Measurements from ENCODE around the gene ESYT3.
"Not testable (repeated sequence)": the region's sequence is repeated elsewhere in the genome, so short reads cannot be mapped to it uniquely, and the experiment has no call there.

Gene ESYT3

DNA sequence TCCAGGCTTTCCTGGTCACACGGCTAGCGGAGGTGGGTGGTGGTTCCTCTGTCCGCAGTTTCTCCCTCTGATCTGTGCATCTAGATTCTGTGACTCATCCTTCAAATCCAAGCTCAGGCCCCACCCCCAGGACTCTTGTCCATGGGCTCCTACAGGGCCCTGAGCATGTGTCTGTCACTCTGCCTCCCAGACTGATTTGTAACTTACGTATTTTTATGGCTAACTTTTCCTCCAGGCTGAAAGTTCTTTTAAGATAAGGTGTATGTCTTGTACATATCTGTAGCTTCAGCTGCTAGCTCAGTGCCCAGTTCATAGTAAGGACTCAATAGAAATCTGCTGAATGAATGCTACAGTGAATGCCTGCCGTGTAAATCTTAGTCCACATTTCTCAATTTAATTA is 8.0 kb downstream of the ESYT3 start:
- no peak for DNase-seq (ENCODE audit: low read depth)

- DNase-seq (ENCODE audit: low read depth) = no peak
Observed at GRCh38 chr3:138443091-138443490, 8.7 kb downstream of the ESYT3 start.

DNA sequence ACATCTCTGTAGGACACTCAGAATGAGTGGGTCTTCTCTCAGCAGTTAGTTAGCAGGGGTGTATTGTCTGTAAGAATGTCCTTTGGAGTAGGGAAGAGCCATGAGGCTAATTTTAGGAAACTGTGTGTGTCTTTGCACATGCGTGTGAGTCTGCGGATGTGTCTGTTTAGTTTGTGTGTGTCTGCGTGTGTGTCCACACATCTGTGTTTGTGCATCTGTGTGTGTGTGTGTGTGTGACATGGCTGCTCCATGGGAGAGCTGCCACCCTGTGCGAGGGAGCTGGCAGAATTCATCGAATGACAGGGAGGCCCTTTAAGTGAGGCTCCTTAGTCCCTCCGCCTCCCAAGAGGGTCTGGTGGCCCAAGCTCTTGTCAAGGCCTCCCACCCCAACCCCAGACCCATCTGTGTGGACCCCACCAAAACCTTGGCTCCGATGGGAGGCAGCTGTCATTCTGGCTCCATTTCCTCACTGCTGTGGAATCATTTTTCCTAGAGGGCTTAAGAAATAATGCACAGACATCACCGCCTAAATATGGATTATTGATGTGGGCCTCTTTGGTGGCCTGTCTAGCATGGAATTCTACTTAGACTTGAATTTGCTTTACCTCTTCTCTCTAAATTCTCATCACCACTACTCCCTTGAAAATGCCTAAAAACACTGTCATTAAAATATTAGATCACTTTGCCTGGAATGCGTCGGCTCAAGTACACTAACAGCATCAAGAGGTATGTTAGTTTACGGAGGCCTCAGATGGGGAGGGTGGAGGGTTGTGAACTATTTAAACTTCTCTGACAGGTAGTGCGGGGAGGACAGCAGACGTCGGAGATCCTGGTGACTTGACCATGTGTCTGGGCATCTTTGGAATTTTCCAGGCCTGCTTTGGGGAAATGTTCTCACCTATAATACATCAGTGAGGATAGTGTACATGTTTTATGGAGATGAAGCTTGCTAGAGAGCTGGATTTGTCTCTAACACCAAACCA is 9.4 kb downstream of the ESYT3 start:
- no peak for DNase-seq (ENCODE audit: low read depth)

GRCh38 chr3:138445236-138445635 is 10.8 kb downstream of the ESYT3 start:
- DNase-seq (ENCODE audit: low read depth) = no peak

- DNase-seq (ENCODE audit: low read depth) = no peak
Observed at GRCh38 chr3:138445654-138446053, 11.2 kb downstream of the ESYT3 start.

DNA sequence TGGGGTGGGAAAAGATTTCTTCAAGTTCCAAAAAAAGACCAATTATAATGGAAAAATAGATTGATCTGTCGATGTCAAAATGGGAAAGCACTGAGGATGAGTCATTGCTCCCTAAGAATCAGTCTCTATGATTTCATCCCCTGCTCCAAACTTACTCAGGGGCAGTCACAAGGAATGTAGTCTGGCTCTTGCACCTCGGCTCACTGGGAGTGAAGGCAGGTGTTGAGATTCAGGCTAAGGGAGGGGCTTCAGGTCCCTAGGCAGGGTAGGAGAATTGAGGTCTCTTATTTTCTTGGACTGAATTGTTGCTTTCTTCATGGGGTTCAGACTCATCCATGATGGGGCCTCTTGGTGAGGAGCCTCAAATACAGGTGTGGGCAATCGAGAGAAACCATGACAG is 14.2 kb downstream of the ESYT3 start:
- DNase-seq (ENCODE audit: low read depth) = no peak

DNA sequence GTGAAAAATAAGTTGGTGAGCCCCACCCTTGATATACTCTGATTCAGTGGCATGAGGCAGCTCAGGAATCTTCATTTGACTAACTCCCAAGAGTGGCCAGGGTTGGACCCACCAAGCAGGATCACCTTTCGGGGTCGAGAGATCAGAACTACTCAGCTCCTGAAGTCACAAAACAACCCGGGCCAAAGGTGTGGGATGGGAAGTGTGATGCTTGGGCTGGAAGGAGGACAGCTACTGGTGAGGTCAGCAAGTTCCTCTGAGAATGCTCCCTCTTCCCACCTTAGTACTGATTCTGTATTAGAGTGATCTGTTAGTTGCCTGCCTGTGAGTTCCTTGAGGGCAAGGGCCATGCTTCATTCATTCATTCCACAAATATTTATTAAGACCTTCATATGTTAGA is 15.1 kb downstream of the ESYT3 start:
- no peak for DNase-seq (ENCODE audit: low read depth)

GRCh38 chr3:138450181-138450580 is 15.8 kb downstream of the ESYT3 start:
- DNase-seq (ENCODE audit: low read depth) = no peak

- no peak for DNase-seq (ENCODE audit: low read depth)
Observed at GRCh38 chr3:138450704-138451424, 16.4 kb downstream of the ESYT3 start.

GRCh38 chr3:138451595-138452162 is 17.3 kb downstream of the ESYT3 start:
- DNase-seq (ENCODE audit: low read depth) = no peak

DNA sequence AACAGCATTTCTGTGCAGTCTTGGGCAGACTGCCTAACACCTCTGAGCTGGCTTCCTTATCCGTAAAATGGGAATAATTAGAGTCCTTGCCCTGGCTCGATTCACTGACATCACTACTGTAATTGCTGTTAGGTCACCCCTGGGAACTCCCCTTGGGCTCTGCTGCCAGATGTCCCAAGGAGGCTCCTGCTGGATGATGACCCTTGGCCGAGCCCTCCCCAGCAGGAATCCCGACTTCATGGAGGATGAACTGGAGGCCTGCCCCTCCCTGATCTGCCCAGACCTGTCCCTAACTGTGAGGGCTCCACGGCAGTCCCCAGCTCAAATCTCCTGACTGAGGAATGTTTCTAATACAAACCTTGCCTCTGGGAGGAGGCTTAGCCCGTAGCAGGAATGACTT is 18.0 kb downstream of the ESYT3 start:
- DNase-seq (ENCODE audit: low read depth) = no peak

DNA sequence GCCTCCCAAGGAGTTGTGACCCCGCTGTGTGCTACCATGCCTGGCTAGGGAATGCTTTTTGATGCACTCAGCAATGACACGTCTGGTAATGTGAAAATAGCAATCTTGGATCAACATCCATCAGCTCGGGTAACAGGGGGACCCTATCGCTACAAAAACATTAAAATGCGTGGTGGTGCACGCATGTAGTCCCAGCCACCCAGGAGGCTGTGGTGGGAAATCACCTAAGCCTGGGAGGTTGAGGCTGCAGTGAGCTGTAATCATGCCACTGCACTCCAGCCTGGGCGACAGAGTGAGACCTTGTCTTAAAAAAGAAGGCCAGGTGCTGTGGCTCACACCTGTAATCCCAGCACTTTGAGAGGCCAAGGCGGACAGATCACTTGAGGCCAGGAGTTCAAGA is 19.5 kb downstream of the ESYT3 start:
- DNase-seq (ENCODE audit: low read depth) = not testable (repeated sequence)

GRCh38 chr3:138455801-138456716 is 21.6 kb downstream of the ESYT3 start:
- no peak for DNase-seq (ENCODE audit: low read depth)

GRCh38 chr3:138456961-138457862 is 22.8 kb downstream of the ESYT3 start:
- no peak for DNase-seq (ENCODE audit: low read depth)

- no peak for DNase-seq (ENCODE audit: low read depth)
Observed at GRCh38 chr3:138457863-138458735, 23.7 kb downstream of the ESYT3 start.

DNA sequence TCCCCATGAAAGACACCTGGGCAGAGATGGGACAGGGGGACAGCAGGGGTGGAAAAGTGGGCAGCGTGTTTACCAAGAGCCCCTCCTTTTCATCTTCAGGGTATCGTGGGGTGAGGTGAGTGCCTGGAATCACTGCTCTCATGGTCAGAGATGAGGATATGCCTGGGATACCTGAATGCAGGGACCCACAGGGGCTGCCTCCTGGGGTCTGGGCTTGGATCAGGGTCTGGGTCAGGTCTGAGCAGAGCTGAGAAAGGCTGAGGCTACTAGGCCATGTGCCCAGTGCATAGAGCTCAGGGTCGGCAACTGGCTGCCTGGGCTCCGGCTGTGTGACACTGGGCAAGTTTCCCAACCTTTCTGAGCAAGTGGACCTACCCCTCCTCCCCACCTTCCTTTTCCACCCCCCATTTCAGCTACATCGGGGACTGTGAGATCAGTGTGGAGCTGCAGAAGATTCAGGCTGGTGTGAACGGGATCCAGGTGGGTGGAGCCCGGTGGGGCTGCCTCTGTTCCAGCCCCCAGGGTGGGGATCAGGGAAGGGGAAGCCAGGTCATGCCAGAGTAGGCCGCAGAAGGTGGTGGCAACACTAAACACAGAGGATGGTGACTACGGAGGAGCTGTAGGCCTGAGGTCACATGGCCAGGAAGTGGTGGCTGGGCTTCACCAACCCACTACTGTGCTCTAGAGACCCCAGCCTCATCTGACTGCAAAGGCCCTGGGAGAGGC is 24.5 kb downstream of the ESYT3 start:
- no peak for DNase-seq (ENCODE audit: low read depth)

- no peak for DNase-seq (ENCODE audit: low read depth)
Observed at GRCh38 chr3:138459619-138460535, 25.5 kb downstream of the ESYT3 start.

Data from stimulated activated CD8-positive, alpha-beta memory T cell treated with anti-CD3 and anti-CD28 coated beads, Interleukin-15, amount 100 ng/mL, for 24 hours (primary cell).